Activated B cell treated with CpG ODN at 0.5 μM for 24 hours (primary cell): ENCODE measurements around the gene CALHM3. TPM values are rescaled to one million over a fixed set of nuclear protein-coding genes. Genes with fewer than 3 reads are reported as not detected.

Source experiments
- ATAC-seq: fragments of 200-7000 bp; cut with Tn5 transposase; one replicate; pipeline ENCODE4 v1.10.0; 2021; ENCODE audit warnings: low read depth, mild to moderate bottlenecking, moderate library complexity
- CTCF ChIA-PET: fragments of 350-600 bp; sonication (Branson Sonifier 250); formaldehyde crosslinking; loops from one replicate; lab custom pipeline; 2021; ENCODE audit warnings: antibody characterized with exemption; lab: Charles Lee
- POLR2A ChIA-PET: fragments of 350-600 bp; sonication (Branson Sonifier 250); formaldehyde crosslinking; loops from one replicate; lab custom pipeline; 2021; ENCODE audit warnings: antibody characterized with exemption; lab: Charles Lee
- DNase-seq: peaks from one replicate; pipeline ENCODE4 v3.0.0; 2022
- H3K27ac Mint-ChIP-seq: one replicate; pipeline ENCODE4 v1.8.0; 2020; ENCODE audit warnings: mixed read lengths
- H3K27me3 Mint-ChIP-seq: one replicate; pipeline ENCODE4 v1.8.0; 2021; ENCODE audit warnings: mixed read lengths
- H3K36me3 Mint-ChIP-seq: one replicate; pipeline ENCODE4 v1.8.0; 2021; ENCODE audit warnings: low read depth, mixed read lengths
- H3K4me1 Mint-ChIP-seq: one replicate; pipeline ENCODE4 v1.8.0; 2021; ENCODE audit warnings: mixed read lengths
- H3K4me3 Mint-ChIP-seq: one replicate; pipeline ENCODE4 v1.8.0; 2020; ENCODE audit warnings: mild to moderate bottlenecking, mixed read lengths
- H3K9me3 Mint-ChIP-seq: one replicate; pipeline ENCODE4 v1.8.0; 2020; ENCODE audit warnings: mixed read lengths
- CTCF ChIP-seq: fragments of 200-600 bp; IDR thresholded peaks from one replicate; pipeline ENCODE4 v1.8.0; 2022; ENCODE audit warnings: antibody characterized with exemption, mild to moderate bottlenecking
- intact Hi-C: fragments of 100-400 bp; cut with micrococcal nuclease; formaldehyde crosslinking; loops from one replicate; pipeline ENCODE4 v1.15.1; 2024
- total RNA-seq: library from RNA; stranded (reverse); gene quantifications from 2 replicates; pipeline ENCODE4 v1.2.3, GENCODE V29; 2022

The CALHM3 gene
- total RNA-seq, 1 donor from 2014 or later, result not detected

DNA sequence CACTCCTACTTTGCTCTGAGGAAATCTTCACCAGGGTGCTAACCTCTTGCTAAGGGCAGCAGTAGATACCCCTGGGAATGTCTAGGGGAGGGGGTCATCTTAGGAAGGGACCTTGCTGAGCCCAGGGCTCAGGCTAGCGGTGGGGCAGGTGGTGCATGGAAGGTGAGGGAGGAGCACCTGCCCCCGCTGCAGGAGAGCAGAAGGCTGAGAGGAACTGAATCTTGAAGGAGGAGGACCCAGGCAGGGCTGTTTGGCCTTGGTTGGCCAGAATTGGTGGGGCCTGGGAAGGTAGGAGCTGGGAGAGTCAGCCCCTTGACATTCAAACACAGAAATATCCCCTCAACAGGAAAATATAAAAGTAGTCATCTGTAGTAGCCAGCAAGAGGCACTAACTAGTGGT is 7.0 kb downstream of the CALHM3 start:
- CTCF ChIA-PET, result interaction anchor here (1.2 to 2.0 kb wide), 5 partner anchors 11 to 56 kb away, joined by 3 to 8 read pairs (median 3); partner anchors contain the start of gene CALHM2
- peaks cover 66% of the 10 kb centered on the region for H3K4me1 Mint-ChIP-seq
- H3K4me3 Mint-ChIP-seq, result peak overlapping the region; percentile 75
- POLR2A ChIA-PET, result interaction anchor here (0.6 to 4.4 kb wide), 12 partner anchors 10 to 634 kb away, joined by 3 to 58 read pairs (median 4); partner anchors contain the start of genes BORCS7, CALHM2, NEURL1 and TAF5
- peak; percentile 35 for DNase-seq
- intact Hi-C loops, result loop anchor here (5.0 to 10.0 kb wide), 3 partner anchors 35 to 827 kb away; partner anchors contain the start of genes STN1 and TRIM8
- peak; percentile 20 for ATAC-seq
- H3K9me3 Mint-ChIP-seq, result no peaks in the 10 kb centered on the region
- no peaks in the 10 kb centered on the region for H3K36me3 Mint-ChIP-seq
- H3K27me3 Mint-ChIP-seq, result no peaks in the 10 kb centered on the region
- peak overlapping the region; percentile 96 for H3K27ac Mint-ChIP-seq
- TF ChIP-seq CTCF, result no peak

- DNase-seq (peak; percentile 70), ATAC-seq (peak; percentile 76)
- no peak for TF ChIP-seq CTCF
- Mint-ChIP-seq H3K4me1 (peaks cover 72% of the 10 kb centered on the region), H3K27ac (peak overlapping the region; percentile 96), H3K4me3 (peak overlapping the region; percentile 75), H3K9me3 (no peaks in the 10 kb centered on the region), H3K27me3 (no peaks in the 10 kb centered on the region), H3K36me3 (no peaks in the 10 kb centered on the region)
- ChIA-PET POLR2A (interaction anchor here (0.6 to 4.4 kb wide), 12 partner anchors 9 to 1077 kb away, joined by 3 to 58 read pairs (median 4); partner anchors contain the start of genes BORCS7, CALHM2, NEURL1 and NT5C2), CTCF (interaction anchor here (1.2 to 2.0 kb wide), 4 partner anchors 18 to 55 kb away, joined by 3 to 8 read pairs (median 3); partner anchors contain the start of gene CALHM2)
- intact Hi-C loops, result loop anchor here (1.0 to 10.0 kb wide), 5 partner anchors 11 to 826 kb away; partner anchors contain the start of genes CALHM2, STN1 and TRIM8
Observed at GRCh38 chr10:103470761-103471653, 8.0 kb downstream of the CALHM3 start.

DNA sequence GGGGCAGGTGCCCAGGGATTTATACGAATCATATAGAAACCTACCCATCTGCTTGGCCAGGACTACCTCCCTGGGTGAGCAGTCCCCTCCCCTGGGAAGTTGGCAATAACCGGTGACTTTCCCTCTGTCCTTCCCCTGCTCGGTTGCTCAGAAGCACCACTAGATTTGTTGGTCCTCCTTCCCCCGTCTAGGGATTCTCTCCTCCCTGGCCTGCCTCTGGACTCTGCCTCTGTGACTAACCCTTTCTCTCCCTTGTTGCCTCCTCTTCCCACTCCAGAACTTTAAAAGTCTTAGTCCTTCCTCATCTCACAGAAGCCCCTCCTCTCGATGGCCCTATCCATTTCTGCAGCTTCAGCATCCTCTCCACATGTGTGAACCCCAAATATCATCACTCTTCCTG is 9.8 kb downstream of the CALHM3 start:
- H3K4me1 Mint-ChIP-seq, result peaks cover 75% of the 10 kb centered on the region
- no peak overlapping the region for H3K4me3 Mint-ChIP-seq
- no peak for ATAC-seq
- no peak for TF ChIP-seq CTCF
- no peaks in the 10 kb centered on the region for H3K36me3 Mint-ChIP-seq
- DNase-seq, result no peak
- no peaks in the 10 kb centered on the region for H3K9me3 Mint-ChIP-seq
- H3K27ac Mint-ChIP-seq, result peak overlapping the region; percentile 96
- intact Hi-C loops, result no loop called here
- ChIA-PET POLR2A (interaction anchor here (4.4 kb wide), 1 partner anchor 16 kb away, joined by 58 read pairs; the partner anchor contains the start of gene CALHM2), CTCF (interaction anchor here (1.0 kb wide), 1 partner anchor 16 kb away, joined by 4 read pairs; no protein-coding TSS in a partner anchor)
- no peaks in the 10 kb centered on the region for H3K27me3 Mint-ChIP-seq

DNA sequence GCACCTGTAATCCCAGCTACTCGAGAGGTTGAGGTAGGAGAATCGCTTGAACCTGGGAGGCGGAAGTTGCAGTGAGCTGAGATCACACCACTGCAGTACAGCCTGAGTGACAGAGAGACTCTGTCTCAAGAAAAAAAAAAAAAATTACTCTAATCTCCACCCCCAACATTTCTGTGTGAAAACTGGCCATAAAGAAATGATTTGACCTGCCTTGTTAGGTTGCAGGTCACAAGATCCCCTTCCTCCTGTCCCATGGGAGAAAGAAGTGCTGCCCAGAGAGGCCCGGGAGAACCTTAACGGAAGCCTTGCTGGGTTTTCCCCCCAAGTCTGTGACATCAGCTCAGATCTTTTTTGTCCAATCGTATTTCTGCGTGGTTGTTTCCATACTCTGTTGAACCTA is 11.6 kb downstream of the CALHM3 start:
- Mint-ChIP-seq H3K27ac (peak overlapping the region; percentile 96), H3K4me3 (peak overlapping the region; percentile 71), H3K9me3 (no peaks in the 10 kb centered on the region), H3K36me3 (no peaks in the 10 kb centered on the region), H3K4me1 (peaks cover 62% of the 10 kb centered on the region), H3K27me3 (no peaks in the 10 kb centered on the region)
- no peak for DNase-seq
- intact Hi-C loops, result loop anchor here (1.0 kb wide), 1 partner anchor 15 kb away; no protein-coding TSS in a partner anchor
- ChIA-PET POLR2A (interaction anchor here (0.7 to 1.5 kb wide), 5 partner anchors 9 to 730 kb away, joined by 3 to 17 read pairs (median 4); partner anchors contain the start of genes CALHM1 and CALHM2), CTCF (interaction anchor here (0.6 to 1.3 kb wide), 3 partner anchors 14 to 93 kb away, joined by 3 to 4 read pairs (median 3); no protein-coding TSS in a partner anchor)
- peak; percentile 40 for ATAC-seq
- no peak for TF ChIP-seq CTCF
